Measurements from ENCODE around the gene SNRPD3. TPM values are rescaled to one million over a fixed set of nuclear protein-coding genes. Genes with fewer than 3 reads are reported as not detected.

Gene SNRPD3
- total and polyA plus RNA-seq, 2 donors (not counting 3 experiments of a cell fraction or from before 2014, with no cell fraction given), result 121 to 253 TPM

DNA sequence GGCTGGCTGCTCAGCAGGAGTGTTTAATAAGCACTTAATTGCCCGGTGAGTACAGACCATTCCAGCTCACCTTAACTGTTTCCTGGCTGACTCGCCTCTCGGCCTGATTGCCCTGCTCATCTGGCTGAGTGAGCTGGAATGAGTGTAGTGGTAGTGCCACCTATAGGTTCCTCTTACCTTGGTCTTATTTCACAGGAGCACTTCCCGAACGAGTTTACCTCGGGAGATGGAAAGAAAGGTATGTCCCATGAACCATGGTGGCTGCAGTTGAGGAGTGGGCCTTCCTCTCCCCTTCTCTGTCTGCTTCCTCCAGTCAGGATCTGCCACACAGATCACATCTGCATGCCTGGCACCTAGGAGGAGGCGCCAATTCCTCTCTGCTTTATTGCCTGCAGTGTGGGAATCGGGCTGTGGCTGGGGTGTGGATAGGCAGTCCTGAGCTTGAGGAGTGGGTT, 34.0 kb upstream of the SNRPD3 start:
- CTCF ChIA-PET, result interaction anchor here (0.9 to 2.0 kb wide), 16 partner anchors 10 to 199 kb away, joined by 3 to 14 read pairs (median 4); no protein-coding TSS in a partner anchor
- intact Hi-C loops (cut with micrococcal nuclease) (loop anchor here (1.0 to 10.0 kb wide), 2 partner anchors 197 to 337 kb away; partner anchors contain the start of gene SUSD2), dilution Hi-C loops (cut with MboI; ENCODE audit: extremely low pct_ligation_motif_present, low sequenced_read_pairs) (no loop called here)
- no peak overlapping the region for H3K9ac ChIP-seq (replicated peaks; ENCODE audit: extremely low read depth, insufficient read depth, low read length)
- peaks cover 9% of the 10 kb centered on the region for H3K4me1 ChIP-seq (ENCODE audit: control insufficient read depth, extremely low read depth, insufficient read depth, low read length)
- POLR2A ChIA-PET, result no interaction called here
- DNase-seq (ENCODE audit: low read depth, low spot score) (peak; percentile 70), FAIRE-seq (peak; percentile 89)
- no peak overlapping the region for H3K4me3 ChIP-seq (replicated peaks in 1 of 3; ENCODE audit: insufficient read depth in 1 of 3, low read depth in 1 of 3, low read length in 3 of 3)
- no peak overlapping the region for H3K4me2 ChIP-seq (ENCODE audit: insufficient read depth, low read length)
- no peaks in the 10 kb centered on the region for H3K27me3 ChIP-seq (ENCODE audit: control insufficient read depth in 2 of 2, insufficient read depth in 2 of 2, low read length in 2 of 2)
- no peaks in the 10 kb centered on the region for H3K9me1 ChIP-seq (replicated peaks; ENCODE audit: control insufficient read depth, extremely low read depth, insufficient read depth, low read length)
- no peak overlapping the region for H3K27ac ChIP-seq (ENCODE audit: insufficient read depth, low read depth, low read length)
- H2AFZ ChIP-seq (ENCODE audit: low read depth, low read length), result no peak overlapping the region
- H3K79me2 ChIP-seq (ENCODE audit: control insufficient read depth, insufficient read depth, low read length), result no peaks in the 10 kb centered on the region
- no peaks in the 10 kb centered on the region for H3K36me3 ChIP-seq (ENCODE audit: control insufficient read depth in 2 of 2, extremely low read depth in 1 of 2, insufficient read depth in 2 of 2, low read length in 2 of 2)
- H4K20me1 ChIP-seq (replicated peaks; ENCODE audit: control insufficient read depth, extremely low read depth, insufficient read depth, low read length), result no peaks in the 10 kb centered on the region
- no TSS peak for BruUV-seq (replicated peaks)
- H3K9me3 ChIP-seq (replicated peaks; ENCODE audit: control insufficient read depth, insufficient read depth, low read length), result no peaks in the 10 kb centered on the region
- no peak for TF ChIP-seq POLR2AphosphoS5 (IDR thresholded peaks at IDR 0.05; ENCODE audit: insufficient read depth, low read depth, low read length)
- TF ChIP-seq MYC (IDR thresholded peaks at IDR 0.05; ENCODE audit: low read depth, low read length), result no peak
- TF ChIP-seq, protein P1, sequence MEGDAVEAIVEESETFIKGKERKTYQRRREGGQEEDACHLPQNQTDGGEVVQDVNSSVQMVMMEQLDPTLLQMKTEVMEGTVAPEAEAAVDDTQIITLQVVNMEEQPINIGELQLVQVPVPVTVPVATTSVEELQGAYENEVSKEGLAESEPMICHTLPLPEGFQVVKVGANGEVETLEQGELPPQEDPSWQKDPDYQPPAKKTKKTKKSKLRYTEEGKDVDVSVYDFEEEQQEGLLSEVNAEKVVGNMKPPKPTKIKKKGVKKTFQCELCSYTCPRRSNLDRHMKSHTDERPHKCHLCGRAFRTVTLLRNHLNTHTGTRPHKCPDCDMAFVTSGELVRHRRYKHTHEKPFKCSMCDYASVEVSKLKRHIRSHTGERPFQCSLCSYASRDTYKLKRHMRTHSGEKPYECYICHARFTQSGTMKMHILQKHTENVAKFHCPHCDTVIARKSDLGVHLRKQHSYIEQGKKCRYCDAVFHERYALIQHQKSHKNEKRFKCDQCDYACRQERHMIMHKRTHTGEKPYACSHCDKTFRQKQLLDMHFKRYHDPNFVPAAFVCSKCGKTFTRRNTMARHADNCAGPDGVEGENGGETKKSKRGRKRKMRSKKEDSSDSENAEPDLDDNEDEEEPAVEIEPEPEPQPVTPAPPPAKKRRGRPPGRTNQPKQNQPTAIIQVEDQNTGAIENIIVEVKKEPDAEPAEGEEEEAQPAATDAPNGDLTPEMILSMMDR (IDR thresholded peaks at IDR 0.05; ENCODE audit: extremely low read depth in 1 of 2, insufficient read depth in 1 of 2, low read depth in 1 of 2, low read length in 2 of 2), result peak; percentile 37 to 52
- TF ChIP-seq GATA2 (IDR thresholded peaks at IDR 0.05; ENCODE audit: insufficient read depth, insufficient read length, low read depth, low read length), result no peak
- TF ChIP-seq FOS (IDR thresholded peaks at IDR 0.05; ENCODE audit: borderline replicate concordance, insufficient read depth, low read length), result peak; percentile 37
- TF ChIP-seq EZH2 (IDR thresholded peaks at IDR 0.05; ENCODE audit: borderline replicate concordance, low read depth, low read length, severe bottlenecking), result no peak
- no peak for TF ChIP-seq JUN (IDR thresholded peaks at IDR 0.05; ENCODE audit: borderline replicate concordance, insufficient read depth, insufficient read length, low read depth)
- TF ChIP-seq POLR2A (IDR thresholded peaks at IDR 0.05; ENCODE audit: low read depth, low read length), result no peak
- TF ChIP-seq, protein P2, sequence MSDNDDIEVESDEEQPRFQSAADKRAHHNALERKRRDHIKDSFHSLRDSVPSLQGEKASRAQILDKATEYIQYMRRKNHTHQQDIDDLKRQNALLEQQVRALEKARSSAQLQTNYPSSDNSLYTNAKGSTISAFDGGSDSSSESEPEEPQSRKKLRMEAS (IDR thresholded peaks at IDR 0.05; ENCODE audit: insufficient read depth, insufficient read length), result no peak

Measured in endothelial cell of umbilical vein (primary cell).